SU-DHL-6 (cell line): Measurements from ENCODE around the gene AMER2.

Experiments used
- H2AFZ ChIP-seq: fragments of 200-600 bp; sonication (generic); 2 replicates; pipeline ENCODE4 v1.6.1; 2014; ENCODE audit warnings: low read depth, mild to moderate bottlenecking, moderate library complexity, mixed read lengths, antibody characterized with exemption, low read length; ENCODE audit not compliant: severe bottlenecking
- H3F3A ChIP-seq: fragments of 200-600 bp; shearing (Covaris generic); 2 replicates; pipeline ENCODE4 v1.6.0; 2016; ENCODE audit warnings: antibody characterized with exemption, mild to moderate bottlenecking; ENCODE audit not compliant: insufficient read depth
- H3K27ac ChIP-seq: fragments of 200-600 bp; sonication (generic); 2 replicates; pipeline ENCODE4 v1.5.1; 2016; ENCODE audit warnings: low read depth, mild to moderate bottlenecking, low read length, moderate library complexity, mixed read lengths
- H3K27me3 ChIP-seq: fragments of 200-600 bp; sonication (generic), shearing (Covaris generic); 2 replicates; pipeline ENCODE4 v1.6.0; 2014; ENCODE audit warnings: mild to moderate bottlenecking, low read length
- H3K36me3 ChIP-seq: fragments of 200-600 bp; sonication (generic); 2 replicates; pipeline ENCODE4 v1.6.1; 2014; ENCODE audit warnings: mild to moderate bottlenecking, low read length, mixed read lengths
- H3K4me2 ChIP-seq: fragments of 300-600, 200-600 bp; shearing (Covaris generic), sonication (generic); 2 replicates; pipeline ENCODE4 v1.6.0; 2014; ENCODE audit warnings: low read length, low read depth, mild to moderate bottlenecking; ENCODE audit not compliant: poor library complexity, severe bottlenecking
- H3K4me3 ChIP-seq: fragments of 200-600 bp; sonication (generic); 2 replicates; pipeline ENCODE4 v1.5.1; 2014; ENCODE audit warnings: antibody characterized with exemption, low read length, mild to moderate bottlenecking, mixed read lengths; ENCODE audit not compliant: insufficient read depth, poor library complexity, severe bottlenecking
- H3K79me2 ChIP-seq: fragments of 200-600 bp; sonication (generic); 2 replicates; pipeline ENCODE4 v1.6.1; 2014; ENCODE audit warnings: mild to moderate bottlenecking, low read length, moderate library complexity; ENCODE audit not compliant: insufficient read depth
- H3K9ac ChIP-seq: fragments of 200-600 bp; sonication (generic); 2 replicates; pipeline ENCODE4 v1.7.0; 2014; ENCODE audit warnings: mild to moderate bottlenecking, low read length
- H3K9me2 ChIP-seq: fragments of 200-600 bp; sonication (generic); replicated peaks from 2 replicates; pipeline ENCODE4 v1.6.1; 2014; ENCODE audit warnings: low read length; ENCODE audit not compliant: insufficient read depth
- H3K9me3 ChIP-seq: fragments of 200-600 bp; sonication (generic); 2 replicates; pipeline ENCODE4 v1.6.1; 2014; ENCODE audit warnings: low read length, mixed read lengths; ENCODE audit not compliant: insufficient read depth
- H4K20me1 ChIP-seq: fragments of 200-600 bp; sonication (generic); 2 replicates; pipeline ENCODE4 v1.6.1; 2014; ENCODE audit warnings: low read depth, mild to moderate bottlenecking, antibody characterized with exemption, low read length, moderate library complexity, mixed read lengths
- EZH2phosphoT487 ChIP-seq: fragments of 200-600 bp; sonication (generic), shearing (Covaris generic); conservative IDR thresholded peaks from 2 replicates; pipeline ENCODE4 v1.6.1; 2018; ENCODE audit warnings: mild to moderate bottlenecking, antibody characterized with exemption, low read length, moderate library complexity, mixed read lengths
- TF ChIP-seq, protein P1 (sequence below): fragments of 200-600 bp; sonication (generic); IDR thresholded peaks from one replicate; pipeline ENCODE4 v1.5.1; 2017; ENCODE audit warnings: antibody characterized with exemption, mild to moderate bottlenecking, low read length, moderate library complexity; ENCODE audit not compliant: insufficient read depth, poor library complexity, severe bottlenecking

Gene AMER2

DNA sequence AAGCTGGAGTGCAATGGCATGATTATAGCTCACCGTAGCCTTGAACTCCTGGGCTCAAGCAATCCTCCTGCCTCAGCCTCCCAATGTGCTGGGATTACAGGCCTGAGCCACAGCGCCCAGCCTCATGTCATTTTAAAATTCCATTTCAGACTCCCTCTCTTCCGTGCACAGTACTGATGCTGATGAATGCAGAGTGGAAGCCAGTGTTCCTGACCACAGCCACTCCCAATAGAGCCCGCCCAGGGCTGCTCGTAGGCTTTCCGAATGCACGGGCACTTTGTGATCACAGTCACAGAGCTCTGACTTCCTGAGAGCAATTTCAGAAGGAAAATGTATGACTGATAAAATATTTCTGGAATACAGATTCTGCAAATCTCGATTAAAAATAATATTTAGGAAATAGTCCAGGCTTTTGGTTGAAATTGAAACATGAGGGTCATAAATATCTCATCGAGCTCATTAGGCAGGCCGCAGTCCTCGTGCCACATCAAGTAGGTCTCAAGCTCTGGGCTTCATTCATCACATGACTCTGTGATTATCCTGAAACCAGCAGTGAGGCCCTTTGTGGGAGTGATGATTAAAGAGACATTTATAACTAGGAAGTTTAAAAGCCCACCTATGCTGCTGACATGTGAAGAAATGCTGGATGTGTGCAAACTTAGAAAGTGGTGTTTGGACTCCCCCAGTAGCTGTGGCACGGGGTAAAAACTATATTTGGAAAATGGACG lies 38.9 kb upstream of the AMER2 start:
- Histone ChIP-seq H3K9me2 (no peaks in the 10 kb centered on the region), H4K20me1 (no peaks in the 10 kb centered on the region), H3K4me2 (no peak overlapping the region), H2AFZ (no peak overlapping the region), H3K9ac (no peak overlapping the region), H3K4me3 (no peak overlapping the region), H3K9me3 (no peaks in the 10 kb centered on the region), H3K79me2 (no peaks in the 10 kb centered on the region), H3K27me3 (no peaks in the 10 kb centered on the region), H3K36me3 (no peaks in the 10 kb centered on the region), H3K27ac (no peak overlapping the region), H3F3A (no peaks in the 10 kb centered on the region)
- TF ChIP-seq, protein P1, sequence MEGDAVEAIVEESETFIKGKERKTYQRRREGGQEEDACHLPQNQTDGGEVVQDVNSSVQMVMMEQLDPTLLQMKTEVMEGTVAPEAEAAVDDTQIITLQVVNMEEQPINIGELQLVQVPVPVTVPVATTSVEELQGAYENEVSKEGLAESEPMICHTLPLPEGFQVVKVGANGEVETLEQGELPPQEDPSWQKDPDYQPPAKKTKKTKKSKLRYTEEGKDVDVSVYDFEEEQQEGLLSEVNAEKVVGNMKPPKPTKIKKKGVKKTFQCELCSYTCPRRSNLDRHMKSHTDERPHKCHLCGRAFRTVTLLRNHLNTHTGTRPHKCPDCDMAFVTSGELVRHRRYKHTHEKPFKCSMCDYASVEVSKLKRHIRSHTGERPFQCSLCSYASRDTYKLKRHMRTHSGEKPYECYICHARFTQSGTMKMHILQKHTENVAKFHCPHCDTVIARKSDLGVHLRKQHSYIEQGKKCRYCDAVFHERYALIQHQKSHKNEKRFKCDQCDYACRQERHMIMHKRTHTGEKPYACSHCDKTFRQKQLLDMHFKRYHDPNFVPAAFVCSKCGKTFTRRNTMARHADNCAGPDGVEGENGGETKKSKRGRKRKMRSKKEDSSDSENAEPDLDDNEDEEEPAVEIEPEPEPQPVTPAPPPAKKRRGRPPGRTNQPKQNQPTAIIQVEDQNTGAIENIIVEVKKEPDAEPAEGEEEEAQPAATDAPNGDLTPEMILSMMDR = no peak
- no peak for TF ChIP-seq EZH2phosphoT487

DNA sequence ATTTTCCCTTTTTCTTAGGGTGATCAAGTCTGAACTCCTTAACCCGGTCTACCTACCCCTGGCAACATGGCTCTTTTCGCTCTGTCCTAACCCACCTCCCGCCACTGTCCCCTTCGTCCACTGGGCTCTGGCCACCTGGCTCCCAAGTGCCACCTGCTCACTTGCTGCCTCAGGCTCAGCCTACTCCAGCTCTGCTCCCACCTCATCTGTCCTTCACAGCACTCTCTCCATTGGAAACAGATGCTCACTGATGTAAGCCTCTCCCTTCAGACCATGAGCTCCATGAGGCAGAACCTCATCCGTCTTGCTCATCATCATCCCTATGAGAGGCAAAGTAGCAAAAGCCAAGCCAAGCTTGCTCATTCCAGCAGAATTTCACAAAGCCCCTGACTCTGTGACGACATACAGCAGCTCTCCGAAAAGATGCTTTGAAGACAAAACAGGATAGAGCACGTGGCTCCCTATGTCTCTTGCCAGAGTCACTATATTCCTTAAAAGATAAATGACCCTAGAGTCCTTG lies 35.3 kb upstream of the AMER2 start:
- Histone ChIP-seq H4K20me1 (no peaks in the 10 kb centered on the region), H3K4me3 (no peak overlapping the region), H3K27ac (no peak overlapping the region), H3K36me3 (no peaks in the 10 kb centered on the region), H3K4me2 (no peak overlapping the region), H3K9ac (no peak overlapping the region), H3K27me3 (no peaks in the 10 kb centered on the region), H2AFZ (no peak overlapping the region), H3F3A (no peaks in the 10 kb centered on the region), H3K79me2 (no peaks in the 10 kb centered on the region), H3K9me2 (no peaks in the 10 kb centered on the region), H3K9me3 (no peaks in the 10 kb centered on the region)
- TF ChIP-seq, protein P1 = no peak
- no peak for TF ChIP-seq EZH2phosphoT487

DNA sequence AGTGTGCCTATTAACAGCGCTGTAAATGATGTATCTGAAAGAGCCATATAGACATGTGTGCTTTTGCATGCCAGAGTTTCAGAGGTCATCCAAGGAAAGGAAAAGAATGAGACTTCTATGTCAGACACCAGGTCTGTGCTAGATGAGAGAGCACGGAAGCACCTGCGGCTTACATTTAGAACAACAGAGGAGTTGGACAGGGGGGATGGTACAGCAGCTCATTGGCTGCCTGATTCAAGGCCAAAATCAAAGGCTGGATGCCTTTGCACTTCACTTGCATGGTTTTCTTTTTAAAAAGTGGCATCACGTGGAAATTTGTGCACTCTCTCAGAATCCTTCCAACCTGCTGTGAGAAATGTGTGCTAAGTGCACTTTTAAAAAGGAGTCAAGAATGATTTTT lies 32.8 kb upstream of the AMER2 start:
- no peak for TF ChIP-seq EZH2phosphoT487
- TF ChIP-seq, protein P1 = no peak
- H3K79me2 ChIP-seq = no peaks in the 10 kb centered on the region
- H3K4me2 ChIP-seq = no peak overlapping the region
- H3K27me3 ChIP-seq = no peaks in the 10 kb centered on the region
- no peak overlapping the region for H3K27ac ChIP-seq
- no peak overlapping the region for H3K9ac ChIP-seq
- no peaks in the 10 kb centered on the region for H3K9me2 ChIP-seq
- no peaks in the 10 kb centered on the region for H3K36me3 ChIP-seq
- no peaks in the 10 kb centered on the region for H4K20me1 ChIP-seq
- H3K9me3 ChIP-seq = no peaks in the 10 kb centered on the region
- no peak overlapping the region for H3K4me3 ChIP-seq
- no peak overlapping the region for H2AFZ ChIP-seq
- no peaks in the 10 kb centered on the region for H3F3A ChIP-seq
